Psoas muscle (tissue), 8 donors: ENCODE results near the gene CYP4F22. TPM values are rescaled to one million over a fixed set of nuclear protein-coding genes. Genes with fewer than 3 reads are reported as not detected.
"Not testable (repeated sequence)": the region's sequence is repeated elsewhere in the genome, so short reads cannot be mapped to it uniquely, and the experiment has no call there.

ENCODE experiments used
- ATAC-seq, 4 donors: fragments of 200-7000 bp; cut with Tn5 transposase; one replicate each; pipeline ENCODE4 v1.9.1; 2020; ENCODE audit warnings: moderate library complexity in 3 of 4, mild to moderate bottlenecking in 2 of 4
- DNase-seq, 2 donors: peaks; one replicate each; pipeline ENCODE4 v3.0.0-alpha.2; 2020
- H3K27ac ChIP-seq: fragments of 200-600 bp; one replicate; pipeline ENCODE4 v1.8.0; 2022
- H3K27me3 ChIP-seq, 3 donors: fragments of 200-600 bp in 1 of 3; one replicate each; pipeline versions ENCODE4 v1.6.1 to v1.8.0; 2013 to 2022; ENCODE audit warnings: low read length in 2 of 3, mild to moderate bottlenecking in 2 of 3, moderate library complexity in 1 of 3; ENCODE audit not compliant: insufficient read depth in 3 of 3
- H3K36me3 ChIP-seq, 2 donors: fragments of 200-600 bp in 1 of 2; one replicate each; pipeline versions ENCODE4 v1.6.1 to v1.8.0; 2013 to 2022; ENCODE audit warnings: low read depth in 1 of 2, mild to moderate bottlenecking in 1 of 2, moderate library complexity in 1 of 2; ENCODE audit not compliant: insufficient read depth in 1 of 2
- H3K4me1 ChIP-seq: fragments of 200-600 bp; one replicate; pipeline ENCODE4 v1.8.0; 2022
- H3K4me3 ChIP-seq: fragments of 200-600 bp; one replicate; pipeline ENCODE4 v1.8.0; 2022; ENCODE audit warnings: mild to moderate bottlenecking
- H3K9me3 ChIP-seq: fragments of 200-600 bp; one replicate; pipeline ENCODE4 v1.8.0; 2022
- WGBS, 3 donors: extraction: QIAGEN DNeasy Blood & Tissue Kit; methylation state at CpG; one replicate each; pipeline versions ENCODE4 v1.1.6 to v1.1.7; 2013; 5-methylcytosine and 5-hydroxymethylcytosine counted together
- intact Hi-C, 2 donors: fragments of 100-400 bp; cut with DNase I; formaldehyde crosslinking; loops; one replicate each; pipeline versions ENCODE4 v1.11.0 to v1.14.2; 2022
- polyA plus RNA-seq, 3 donors: library from polyadenylated mRNA; stranded (reverse); fragments of 200-250 nt; gene quantifications; one replicate each; pipeline ENCODE4 v1.2.3, GENCODE V29; 2013
- total RNA-seq, 4 donors: library from RNA; stranded (reverse); fragmentation: NEBNext Ultra II Directional in 2 of 4; extraction: Animal tissue kit (Norgen Biotek cat#: 25700) in 2 of 4; gene quantifications; one replicate each; pipeline versions ENCODE4 v1.2.1 to v1.2.4, GENCODE V29; 2021 to 2023
- TF ChIP-seq, protein P1 (sequence below): fragments of 200-600 bp; IDR thresholded peaks from one replicate; pipeline ENCODE4 v1.8.0; 2022; ENCODE audit warnings: antibody characterized with exemption
- donor health status: healthy with polysubstance abuse.
- donor health status: DM: no; HTN: no; CAD: no; lungs with moderate emphysema.
- donor health status: Bipolar disorder and iron deficiency.
- donor health status: healthy.
- donor health status: DM: yes; HTN: yes; CAD: no.
- donor health status: DM: no; HTN: no; CAD: no.
- donor health status: DM: no; HTN: no; CAD: no.
- donor health status: DM: yes; HTN: yes; CAD: no.

CYP4F22 gene
- total and polyA plus RNA-seq, 7 donors, result 0.04 to 0.30 (median 0.23) TPM; not detected in 3

DNA sequence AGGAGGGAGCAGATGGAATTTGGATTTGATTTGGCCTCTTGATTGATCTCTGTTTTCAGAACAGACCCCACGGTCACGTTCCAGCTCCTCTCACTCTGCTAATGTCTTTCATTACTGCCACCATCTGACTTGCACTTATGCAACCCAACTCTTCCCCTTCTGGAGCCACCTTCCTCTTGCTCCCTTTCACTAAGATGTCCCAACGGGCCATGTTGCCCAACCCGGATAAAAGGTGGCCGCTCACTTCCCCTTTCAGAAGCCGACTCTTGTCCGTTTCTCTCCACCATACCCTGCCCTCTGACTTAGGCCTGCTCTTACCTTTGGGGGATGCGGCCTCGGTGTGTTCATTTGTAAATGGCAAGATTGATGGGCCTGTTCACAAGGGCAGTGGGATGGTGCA lies 79.3 kb downstream of the CYP4F22 start:
- TF ChIP-seq, protein P1, sequence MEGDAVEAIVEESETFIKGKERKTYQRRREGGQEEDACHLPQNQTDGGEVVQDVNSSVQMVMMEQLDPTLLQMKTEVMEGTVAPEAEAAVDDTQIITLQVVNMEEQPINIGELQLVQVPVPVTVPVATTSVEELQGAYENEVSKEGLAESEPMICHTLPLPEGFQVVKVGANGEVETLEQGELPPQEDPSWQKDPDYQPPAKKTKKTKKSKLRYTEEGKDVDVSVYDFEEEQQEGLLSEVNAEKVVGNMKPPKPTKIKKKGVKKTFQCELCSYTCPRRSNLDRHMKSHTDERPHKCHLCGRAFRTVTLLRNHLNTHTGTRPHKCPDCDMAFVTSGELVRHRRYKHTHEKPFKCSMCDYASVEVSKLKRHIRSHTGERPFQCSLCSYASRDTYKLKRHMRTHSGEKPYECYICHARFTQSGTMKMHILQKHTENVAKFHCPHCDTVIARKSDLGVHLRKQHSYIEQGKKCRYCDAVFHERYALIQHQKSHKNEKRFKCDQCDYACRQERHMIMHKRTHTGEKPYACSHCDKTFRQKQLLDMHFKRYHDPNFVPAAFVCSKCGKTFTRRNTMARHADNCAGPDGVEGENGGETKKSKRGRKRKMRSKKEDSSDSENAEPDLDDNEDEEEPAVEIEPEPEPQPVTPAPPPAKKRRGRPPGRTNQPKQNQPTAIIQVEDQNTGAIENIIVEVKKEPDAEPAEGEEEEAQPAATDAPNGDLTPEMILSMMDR, result no peak
- peaks cover 0 to 28% (median 5%) of the 10 kb centered on the region in 3 donors for H3K27me3 ChIP-seq
- H3K9me3 ChIP-seq, result no peaks in the 10 kb centered on the region
- H3K4me3 ChIP-seq, result no peak overlapping the region
- no peaks in the 10 kb centered on the region for H3K4me1 ChIP-seq
- intact Hi-C loops, result no loop called here
- no peaks in the 10 kb centered on the region for H3K36me3 ChIP-seq
- ATAC-seq (no peak), DNase-seq (peak in 1 of 2 donors; percentile 32)
- 73 to 82% (median 82%) methylated on average over 9 of the region's 9 CpGs for WGBS, 3 donors
- H3K27ac ChIP-seq, result no peak overlapping the region

DNA sequence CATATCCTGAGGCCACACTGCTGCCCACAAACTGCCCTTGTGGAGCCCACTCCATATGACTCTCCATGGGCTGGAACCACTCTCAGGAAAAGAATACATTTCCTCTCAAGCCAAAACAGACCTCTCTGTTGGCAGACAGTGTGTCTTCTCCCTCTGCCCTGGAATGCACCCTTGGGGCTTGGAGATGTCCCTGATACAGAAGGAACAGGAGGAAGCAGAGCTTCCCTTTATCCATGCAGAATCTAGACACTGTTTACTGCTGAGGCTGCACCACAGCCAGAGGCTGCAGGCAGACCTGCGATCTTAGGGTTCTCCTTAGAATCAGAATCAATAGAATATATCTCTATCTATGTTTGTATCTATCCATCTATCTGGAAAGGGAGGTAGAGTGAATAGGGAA lies 79.9 kb downstream of the CYP4F22 start:
- no peaks in the 10 kb centered on the region for H3K36me3 ChIP-seq
- no peak overlapping the region for H3K27ac ChIP-seq
- TF ChIP-seq, protein P1, result no peak
- H3K27me3 ChIP-seq, result peaks cover 0 to 22% (median 5%) of the 10 kb centered on the region in 3 donors
- 84 to 88% (median 85%) methylated on average over 1 of the region's 1 CpG for WGBS, 3 donors
- intact Hi-C loops, result no loop called here
- H3K4me3 ChIP-seq, result no peak overlapping the region
- no peaks in the 10 kb centered on the region for H3K9me3 ChIP-seq
- DNase-seq (no peak), ATAC-seq (no peak)
- no peaks in the 10 kb centered on the region for H3K4me1 ChIP-seq

DNA sequence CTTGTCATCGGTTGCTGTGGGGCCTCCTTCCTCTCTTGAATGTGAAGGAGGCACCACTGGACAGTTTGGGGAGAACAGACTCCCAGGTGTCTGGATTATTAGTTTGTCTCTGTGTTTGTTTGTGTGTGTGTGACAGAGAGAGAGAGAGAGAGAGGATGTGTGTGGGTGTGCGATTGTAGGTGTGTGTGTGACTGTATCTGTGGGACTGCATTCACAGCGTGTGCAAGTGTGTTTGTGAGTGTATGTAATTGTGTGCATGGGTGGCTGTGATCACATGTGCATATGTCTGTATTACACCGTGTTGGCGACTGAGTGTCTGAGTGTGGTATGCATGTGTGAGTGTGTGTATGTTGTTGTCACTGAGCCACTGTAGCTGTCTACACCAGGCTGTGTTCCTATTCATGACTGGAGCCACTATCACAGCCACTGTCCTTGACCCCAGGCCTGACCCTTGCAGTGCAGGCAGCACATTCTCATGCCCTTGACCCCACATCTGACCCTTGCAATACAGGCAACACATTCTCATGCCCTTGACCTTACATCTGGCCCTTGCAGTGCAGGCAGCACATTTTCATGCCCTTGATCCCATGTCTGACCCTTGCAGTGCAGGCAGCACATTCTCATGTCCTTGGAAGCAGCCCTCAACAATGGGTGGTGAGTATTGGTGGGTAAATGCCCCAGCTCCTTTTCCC lies 81.6 kb downstream of the CYP4F22 start:
- ATAC-seq, result no peak
- Histone ChIP-seq H3K4me1 (no peaks in the 10 kb centered on the region), H3K36me3 (no peaks in the 10 kb centered on the region), H3K27ac (no peak overlapping the region), H3K9me3 (no peaks in the 10 kb centered on the region), H3K27me3 (peaks cover 0 to 6% (median 0%) of the 10 kb centered on the region in 3 donors), H3K4me3 (no peak overlapping the region)
- DNase-seq, result no peak
- intact Hi-C loops, result no loop called here
- 71 to 90% (median 80%) methylated on average over 5 of the region's 5 CpGs for WGBS, 3 donors
- TF ChIP-seq, protein P1, result no peak

- intact Hi-C loops, result no loop called here
- no peak for ATAC-seq
- WGBS, 3 donors, result 56 to 77% (median 67%) methylated on average over 4 of the region's 4 CpGs
- no peaks in the 10 kb centered on the region for H3K9me3 ChIP-seq
- no peak overlapping the region for H3K27ac ChIP-seq
- H3K4me3 ChIP-seq, result no peak overlapping the region
- H3K27me3 ChIP-seq, result no peaks in the 10 kb centered on the region
- DNase-seq, result no peak
- H3K4me1 ChIP-seq, result no peaks in the 10 kb centered on the region
- TF ChIP-seq, protein P1, result no peak
- no peaks in the 10 kb centered on the region for H3K36me3 ChIP-seq
Measured at GRCh38 chr19:15591796-15592195, 83.5 kb downstream of the CYP4F22 start.

- intact Hi-C loops, result not testable (repeated sequence)
Measured at GRCh38 chr19:15592506-15592905, 84.2 kb downstream of the CYP4F22 start.

GRCh38 chr19:15593766-15594165 lies 85.4 kb downstream of the CYP4F22 start:
- H3K4me1 ChIP-seq, H3K9me3 ChIP-seq, ATAC-seq, H3K27ac ChIP-seq, intact Hi-C loops, H3K4me3 ChIP-seq, H3K36me3 ChIP-seq, H3K27me3 ChIP-seq, DNase-seq: not testable (repeated sequence)
- WGBS, 3 donors, result 53 to 72% (median 67%) methylated on average over 4 of the region's 4 CpGs

More at GRCh38 chr19:15592506-15592905, 84.2 kb downstream of the CYP4F22 start:
- not testable (repeated sequence) for H3K36me3 ChIP-seq, H3K4me3 ChIP-seq, H3K27ac ChIP-seq, H3K27me3 ChIP-seq, H3K4me1 ChIP-seq, ATAC-seq, H3K9me3 ChIP-seq, DNase-seq
- 20 to 29% (median 28%) methylated on average over 5 of the region's 5 CpGs for WGBS, 3 donors
